HS-5 (cell line): ENCODE results near the gene DAD1.
"Not testable (repeated sequence)": the region's sequence is repeated elsewhere in the genome, so short reads cannot be mapped to it uniquely, and the experiment has no call there.

Source experiments
- DNase-seq: peaks from one replicate; pipeline ENCODE4 v3.0.0-alpha.2; 2012; ENCODE audit warnings: low read depth

The DAD1 gene

GRCh38 chr14:22589096-22589839 lies at the start of gene DAD1:
DAD1 (minus strand) TSS chr14:22589224; CDS start chr14:22589157, 67 bp downstream.
- peak; percentile 95 for DNase-seq

- not testable (repeated sequence) for DNase-seq
Observed at GRCh38 chr14:22635980-22636379, 47.0 kb upstream of the DAD1 start.

GRCh38 chr14:22634233-22634900 lies 45.3 kb upstream of the DAD1 start:
- no peak for DNase-seq

DNA sequence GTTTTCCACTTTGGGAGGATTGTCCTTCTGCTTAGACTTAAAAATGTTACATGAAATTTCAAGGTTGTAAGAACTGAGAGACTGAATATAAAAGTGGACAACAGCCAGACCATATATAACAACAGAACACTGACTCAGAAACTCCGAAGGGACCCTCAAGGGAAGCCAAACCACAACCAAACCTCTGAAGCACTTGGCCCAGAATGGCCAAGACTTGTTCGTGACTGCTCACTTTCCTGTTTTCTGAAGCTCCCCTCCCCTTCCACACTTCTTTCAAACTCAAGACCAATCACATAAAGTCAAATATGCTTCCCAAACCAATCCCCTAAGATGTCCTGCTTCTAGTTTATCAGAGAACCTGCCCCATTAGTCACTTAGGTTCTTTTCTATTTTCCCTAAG lies 41.5 kb upstream of the DAD1 start:
- no peak for DNase-seq

- DNase-seq, result no peak
Observed at GRCh38 chr14:22630066-22630465, 41.0 kb upstream of the DAD1 start.

GRCh38 chr14:22629361-22629760 lies 40.3 kb upstream of the DAD1 start:
- no peak for DNase-seq

GRCh38 chr14:22627506-22628263 lies 38.7 kb upstream of the DAD1 start:
- no peak for DNase-seq

DNA sequence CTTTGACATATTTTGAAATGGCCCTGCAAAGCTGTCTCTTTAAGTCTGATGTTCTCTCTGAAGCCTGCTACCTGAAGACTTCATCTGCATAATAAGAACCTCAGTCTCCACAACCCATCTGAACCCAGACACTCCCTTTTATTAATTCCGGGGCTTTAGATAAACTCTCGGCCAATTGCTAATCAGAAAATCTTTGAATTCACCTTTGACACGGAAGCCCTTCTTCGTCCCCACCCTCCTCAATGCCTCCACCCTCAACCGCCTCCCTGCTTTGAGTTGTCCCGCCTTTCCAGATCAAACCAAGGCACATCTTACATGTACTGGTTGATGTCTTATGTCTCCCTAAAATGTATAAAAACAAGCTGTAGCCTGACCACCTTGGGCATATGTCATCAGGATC lies 37.6 kb upstream of the DAD1 start:
- no peak for DNase-seq

- DNase-seq, result no peak
Observed at GRCh38 chr14:22623047-22623446, 34.0 kb upstream of the DAD1 start.

DNA sequence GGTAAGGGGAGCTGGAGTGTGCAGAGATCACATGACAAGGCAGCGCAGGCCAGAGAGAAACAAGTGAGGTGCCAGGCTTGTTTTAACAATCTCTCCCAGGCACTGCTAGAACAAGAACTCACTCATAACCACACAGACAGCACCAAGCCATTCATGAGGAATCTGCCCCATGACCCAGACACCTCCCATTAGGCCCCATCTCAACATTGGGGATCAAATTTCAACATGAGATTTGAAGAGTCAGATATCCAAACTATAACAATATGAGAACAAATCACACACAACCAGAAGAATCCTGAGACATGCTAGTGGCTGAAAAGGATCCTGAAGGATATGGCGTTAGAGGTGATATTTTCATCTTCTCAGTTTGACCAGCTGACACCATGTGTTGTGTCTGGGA lies 33.2 kb upstream of the DAD1 start:
- DNase-seq, result no peak

DNA sequence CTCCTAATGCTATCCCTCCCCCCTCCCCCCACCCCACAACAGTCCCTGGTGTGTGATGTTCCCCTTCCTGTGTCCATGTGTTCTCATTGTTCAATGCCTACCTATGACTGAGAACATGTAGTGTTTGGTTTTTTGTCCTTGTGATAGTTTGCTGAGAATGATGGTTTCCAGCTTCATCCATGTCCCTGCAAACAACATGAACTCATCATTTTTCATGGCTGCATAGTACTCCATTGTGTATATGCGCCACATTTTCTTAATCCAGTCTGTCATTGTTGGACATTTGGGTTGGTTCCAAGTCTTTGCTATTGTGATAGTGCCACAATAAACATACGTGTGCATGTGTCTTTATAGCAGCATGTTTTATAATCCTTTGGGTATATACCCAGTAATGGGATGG lies 26.7 kb upstream of the DAD1 start:
- not testable (repeated sequence) for DNase-seq

DNA sequence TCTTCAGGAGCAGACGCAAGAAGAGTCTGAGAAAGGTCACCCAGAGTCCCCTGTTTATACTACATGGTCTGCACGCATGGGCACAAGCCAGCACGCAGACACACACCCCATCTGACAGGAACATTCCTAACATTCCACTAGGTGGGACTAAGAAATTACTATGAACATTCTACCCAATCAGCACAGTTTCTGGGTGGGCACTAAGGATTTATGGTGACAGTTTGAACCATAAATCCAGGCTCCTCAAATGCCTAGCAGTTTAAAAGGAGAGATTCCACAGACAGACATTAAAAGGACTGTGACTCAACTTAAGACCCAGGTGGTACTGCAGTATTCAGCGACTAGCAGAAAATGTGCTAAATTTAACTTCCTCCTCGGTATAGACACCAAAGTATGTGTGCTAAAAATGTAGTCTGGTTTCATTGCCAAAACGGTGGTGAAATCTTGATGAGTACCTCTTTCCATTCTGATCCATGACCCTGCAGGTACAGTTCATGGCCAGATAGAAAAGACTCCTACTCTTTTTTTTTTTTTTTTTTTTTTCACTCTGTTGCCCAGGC lies 25.3 kb upstream of the DAD1 start:
- peak; percentile 89 for DNase-seq

DNA sequence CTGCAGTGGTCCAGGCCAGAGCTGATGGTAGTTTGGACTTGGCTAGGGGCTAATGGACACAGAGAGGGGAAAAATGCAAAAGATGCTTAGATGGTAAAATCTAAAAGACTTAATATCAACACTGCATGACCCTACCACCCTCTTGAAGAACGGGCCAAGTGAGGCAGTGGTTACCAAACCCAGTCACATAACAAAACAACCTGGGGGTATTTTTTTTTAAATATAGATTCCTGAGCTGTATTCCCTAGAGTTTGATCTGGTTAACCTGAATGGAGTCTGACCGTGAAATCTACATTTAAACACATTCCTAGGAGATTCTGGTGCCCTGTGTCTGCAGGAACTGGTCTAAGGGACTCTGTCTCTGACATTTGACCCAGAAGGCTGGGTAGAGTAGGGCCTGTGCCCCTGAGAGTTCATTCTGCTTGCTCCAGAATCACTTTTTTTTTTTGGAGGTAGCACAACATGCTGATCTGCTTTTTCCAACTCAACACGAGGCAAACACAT lies 24.8 kb upstream of the DAD1 start:
- DNase-seq, result no peak

- DNase-seq, result no peak
Observed at GRCh38 chr14:22613106-22613695, 24.2 kb upstream of the DAD1 start.

GRCh38 chr14:22610931-22611330 lies 21.9 kb upstream of the DAD1 start:
- no peak for DNase-seq

DNA sequence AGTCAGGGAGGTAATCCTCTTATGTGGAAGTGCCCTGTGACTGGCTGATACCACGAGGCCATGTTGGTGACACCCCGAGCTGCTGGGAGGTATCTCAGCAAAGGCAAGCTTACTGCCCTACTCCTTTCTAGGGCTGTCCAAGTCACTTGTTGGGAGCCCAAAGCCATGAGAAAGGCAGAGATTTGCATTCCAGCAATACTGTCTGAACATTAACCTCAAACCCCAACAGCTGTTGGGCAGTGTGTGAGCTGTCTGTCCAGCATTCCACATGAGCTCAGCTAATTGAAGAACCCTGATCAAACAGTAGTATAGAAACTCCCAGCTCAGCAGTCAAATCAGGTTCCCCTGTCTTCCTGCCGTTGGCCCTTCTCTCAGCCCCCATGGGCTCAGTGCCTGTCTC lies 18.3 kb upstream of the DAD1 start:
- DNase-seq, result no peak

- DNase-seq, result no peak
Observed at GRCh38 chr14:22606380-22606779, 17.4 kb upstream of the DAD1 start.

DNA sequence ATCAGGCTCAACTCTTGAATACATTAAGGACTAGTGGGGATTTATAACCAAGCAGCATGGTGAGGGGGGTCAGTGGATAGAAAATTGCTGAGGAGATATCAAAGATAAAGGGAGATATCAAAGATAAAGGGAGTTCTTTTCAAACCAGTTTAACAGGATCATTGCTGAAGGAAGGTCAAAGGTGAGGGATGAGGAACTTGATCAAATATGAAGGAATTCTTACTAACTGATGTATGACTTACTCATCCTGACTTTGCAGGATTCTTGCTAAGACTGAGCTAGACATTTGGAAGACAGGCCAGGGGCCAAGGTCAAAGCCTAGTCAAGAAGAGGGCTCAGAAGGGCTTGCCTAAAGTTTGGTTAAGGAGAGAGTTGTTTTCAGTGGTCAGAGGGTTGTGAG lies 13.8 kb upstream of the DAD1 start:
- peak; percentile 49 for DNase-seq

- DNase-seq, result no peak
Observed at GRCh38 chr14:22601996-22602395, 13.0 kb upstream of the DAD1 start.

DNA sequence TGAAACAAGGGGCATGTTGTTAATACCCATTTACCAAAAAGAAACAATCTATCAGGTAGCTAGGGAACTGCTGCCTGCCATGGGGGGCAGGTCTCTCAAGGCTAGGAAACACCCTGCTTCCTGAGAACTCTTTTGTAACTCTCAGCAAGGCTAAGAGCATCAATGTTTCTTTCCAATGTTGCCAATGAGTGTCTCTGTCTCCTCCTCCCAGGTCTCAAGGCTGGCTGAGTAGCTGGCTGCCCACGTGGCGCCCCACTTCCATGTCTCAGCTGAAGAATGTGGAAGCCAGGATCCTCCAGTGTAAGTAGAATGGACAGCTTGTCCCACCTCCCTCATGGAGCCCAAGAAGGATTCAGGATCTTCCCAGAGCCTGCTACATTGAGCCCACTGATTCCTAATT lies 12.4 kb upstream of the DAD1 start:
- no peak for DNase-seq

- DNase-seq, result no peak
Observed at GRCh38 chr14:22600027-22600426, 11.0 kb upstream of the DAD1 start.

GRCh38 chr14:22599349-22599748 lies 10.3 kb upstream of the DAD1 start:
- DNase-seq, result no peak
